Lung (tissue), 12 donors: ENCODE data around the gene MLEC. TPM values are rescaled to one million over a fixed set of nuclear protein-coding genes. Genes with fewer than 3 reads are reported as not detected.

ENCODE experiments used
- ATAC-seq: fragments of 200-7000 bp; cut with Tn5 transposase; one replicate; pipeline ENCODE4 v1.9.1; 2020; ENCODE audit warnings: moderate number of reproducible peaks; ENCODE audit not compliant: insufficient read depth, low FRiP score
- DNase-seq, 3 donors: peaks; one replicate each; pipeline ENCODE4 v3.0.0-alpha.2; 2013 to 2017
- H3K27ac ChIP-seq, 2 donors: one replicate each; pipeline ENCODE4 v1.5.1; 2013; ENCODE audit warnings: mild to moderate bottlenecking in 2 of 2, moderate library complexity in 2 of 2, control low read depth in 1 of 2, inconsistent platforms in 1 of 2, low read depth in 1 of 2, low read length in 1 of 2
- H3K27me3 ChIP-seq, 3 donors: one replicate each; pipeline ENCODE4 v1.5.1; 2013; ENCODE audit warnings: low read length in 2 of 3; ENCODE audit not compliant: control insufficient read depth in 3 of 3, insufficient read depth in 3 of 3
- H3K36me3 ChIP-seq, 4 donors: one replicate each; pipeline ENCODE4 v1.5.1; 2013; ENCODE audit warnings: low read length in 4 of 4, mild to moderate bottlenecking in 1 of 4, moderate library complexity in 1 of 4; ENCODE audit not compliant: control insufficient read depth in 4 of 4, insufficient read depth in 4 of 4
- H3K4me1 ChIP-seq, 5 donors: one replicate each; pipeline ENCODE4 v1.5.1; 2013; ENCODE audit warnings: low read length in 5 of 5, mild to moderate bottlenecking in 2 of 5, moderate library complexity in 1 of 5; ENCODE audit not compliant: control insufficient read depth in 5 of 5, insufficient read depth in 5 of 5
- H3K4me3 ChIP-seq: one replicate; pipeline ENCODE4 v1.5.1; 2013; ENCODE audit warnings: mild to moderate bottlenecking, control low read depth, moderate library complexity
- H3K9ac ChIP-seq, 2 donors: one replicate each; pipeline ENCODE4 v1.5.1; 2013; ENCODE audit warnings: low read length in 2 of 2, control low read depth in 1 of 2; ENCODE audit not compliant: insufficient read depth in 1 of 2
- H3K9me3 ChIP-seq, 4 donors: one replicate each; pipeline ENCODE4 v1.5.1; 2013; ENCODE audit warnings: low read length in 3 of 4, mild to moderate bottlenecking in 1 of 4, moderate library complexity in 1 of 4; ENCODE audit not compliant: control insufficient read depth in 4 of 4, insufficient read depth in 3 of 4
- CTCF ChIP-seq: IDR thresholded peaks from 2 replicates; pipeline ENCODE4 v1.5.1; 2012; ENCODE audit warnings: mild to moderate bottlenecking; ENCODE audit errors: control extremely low read depth, extremely low read depth
- WGBS, 2 donors: extraction: QIAGEN DNeasy Blood & Tissue Kit; methylation state at CpG; one replicate each; pipeline ENCODE4 v1.1.7; 2013; 5-methylcytosine and 5-hydroxymethylcytosine counted together
- polyA plus RNA-seq, 2 donors: library from polyadenylated mRNA; stranded (reverse); fragments of 200-250 nt; gene quantifications; one replicate each; pipeline ENCODE4 v1.2.1, GENCODE V29; 2013
- total RNA-seq, 2 donors: library from RNA; depleted of rRNA in 1 of 2; stranded (reverse); fragments of >200 nt in 1 of 2; gene quantifications; one replicate each; pipeline ENCODE4 v1.2.1, GENCODE V29; 2014 to 2021
- donor health status: control.
- donor health status: control.
- donor health status: Bipolar disorder and iron deficiency.
- donor health status: healthy.
- donor health status: DM: yes; HTN: yes; CAD: no.

The MLEC gene
- total and polyA plus RNA-seq, 4 donors = 34.1 to 161 (median 53.7) TPM

GRCh38 chr12:120661432-120661831 is 25.5 kb upstream of the MLEC start:
- Histone ChIP-seq H3K4me1 (no peaks in the 10 kb centered on the region), H3K27ac (no peak overlapping the region), H3K27me3 (no peaks in the 10 kb centered on the region), H3K36me3 (no peaks in the 10 kb centered on the region), H3K9ac (no peak overlapping the region), H3K9me3 (no peaks in the 10 kb centered on the region), H3K4me3 (no peak overlapping the region)
- WGBS, 2 donors = 70 to 71% methylated on average over 2 of the region's 2 CpGs
- no peak for ATAC-seq
- no peak for TF ChIP-seq CTCF
- DNase-seq = no peak

GRCh38 chr12:120662879-120663278 is 24.1 kb upstream of the MLEC start:
- H3K36me3 ChIP-seq = no peaks in the 10 kb centered on the region
- H3K9ac ChIP-seq = no peak overlapping the region
- H3K4me3 ChIP-seq = no peak overlapping the region
- no peaks in the 10 kb centered on the region for H3K9me3 ChIP-seq
- H3K27ac ChIP-seq = no peak overlapping the region
- no peaks in the 10 kb centered on the region for H3K27me3 ChIP-seq
- ATAC-seq (no peak), DNase-seq (no peak)
- 38 to 65% methylated on average over 3 of the region's 3 CpGs for WGBS, 2 donors
- no peaks in the 10 kb centered on the region for H3K4me1 ChIP-seq
- no peak for TF ChIP-seq CTCF

GRCh38 chr12:120663741-120664140 is 23.2 kb upstream of the MLEC start:
- H3K27ac ChIP-seq = no peak overlapping the region
- no peak for DNase-seq
- no peak for ATAC-seq
- H3K4me1 ChIP-seq = no peaks in the 10 kb centered on the region
- H3K27me3 ChIP-seq = no peaks in the 10 kb centered on the region
- 87 to 96% methylated on average over 5 of the region's 5 CpGs for WGBS, 2 donors
- no peaks in the 10 kb centered on the region for H3K36me3 ChIP-seq
- no peak overlapping the region for H3K4me3 ChIP-seq
- H3K9me3 ChIP-seq = no peaks in the 10 kb centered on the region
- TF ChIP-seq CTCF = no peak
- H3K9ac ChIP-seq = no peak overlapping the region
